RPMI8226 (cell line): ENCODE data around the gene THAP7.

ENCODE experiments used
- DNase-seq: peaks from one replicate; pipeline ENCODE4 v3.0.0-alpha.2; 2015

THAP7 gene

DNA sequence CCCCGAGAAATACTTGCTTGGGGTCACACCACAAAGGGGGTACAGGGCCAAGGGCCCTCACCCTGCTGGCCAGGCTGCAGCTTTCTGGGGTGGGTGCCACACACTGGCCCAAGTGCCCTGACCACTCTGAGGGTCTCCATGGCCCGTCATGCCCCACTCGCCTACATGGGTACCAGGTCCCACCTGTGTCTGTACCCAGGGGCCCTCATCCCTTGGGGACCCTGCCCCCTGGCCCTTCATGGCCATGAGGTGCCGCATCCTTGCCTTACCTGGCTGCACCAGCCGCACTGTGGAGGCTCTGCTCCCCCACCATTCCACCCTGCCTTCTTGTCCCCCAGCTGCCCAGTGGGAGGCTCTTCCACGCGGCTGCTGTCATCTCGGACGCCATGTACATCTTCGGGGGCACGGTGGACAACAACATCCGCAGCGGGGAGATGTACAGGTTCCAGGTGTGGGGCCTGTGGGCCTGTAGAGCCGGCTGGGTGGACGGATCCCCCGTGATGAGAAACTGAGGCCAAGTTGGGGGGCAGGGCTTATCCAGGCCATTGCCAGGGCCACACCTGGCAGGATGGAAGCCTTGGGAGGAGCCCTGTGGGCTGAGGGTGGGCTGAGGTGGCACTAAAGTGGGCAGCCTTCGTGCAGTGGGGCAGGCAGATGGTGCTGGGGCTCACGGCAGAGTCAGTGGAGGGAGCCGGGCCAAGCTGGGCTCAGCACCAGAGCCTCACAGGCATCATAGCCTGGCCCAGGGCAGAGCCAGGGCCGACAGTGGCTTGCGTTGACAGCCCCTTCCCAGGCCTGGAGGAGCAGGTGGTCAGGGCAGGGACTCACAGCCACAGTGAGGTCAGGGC is 9.2 kb downstream of the THAP7 start:
- no peak for DNase-seq

DNA sequence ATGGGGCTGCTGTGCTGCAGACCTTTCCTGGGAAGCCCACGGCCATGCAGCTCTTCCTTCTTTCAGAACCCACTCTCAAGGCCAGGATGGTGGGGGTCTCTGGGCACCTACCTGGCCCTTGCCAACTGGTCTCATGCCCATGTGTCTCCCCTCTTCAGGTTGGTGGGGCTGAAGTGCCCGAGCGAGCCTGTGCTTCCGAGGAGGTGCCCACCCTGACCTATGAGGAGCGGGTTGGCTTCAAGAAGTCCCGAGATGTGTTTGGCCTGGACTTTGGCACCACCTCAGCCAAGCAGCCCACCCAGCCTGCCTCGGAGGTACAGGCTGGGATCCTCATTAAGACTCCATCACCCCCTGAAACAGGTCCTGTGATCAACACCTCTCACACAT is 9.9 kb downstream of the THAP7 start:
- no peak for DNase-seq

GRCh38 chr22:20991252-20992055 is 10.5 kb downstream of the THAP7 start:
- DNase-seq: no peak

- no peak for DNase-seq
These were observed 11.4 kb downstream of the THAP7 start for GRCh38 chr22:20990184-20991180.

DNA sequence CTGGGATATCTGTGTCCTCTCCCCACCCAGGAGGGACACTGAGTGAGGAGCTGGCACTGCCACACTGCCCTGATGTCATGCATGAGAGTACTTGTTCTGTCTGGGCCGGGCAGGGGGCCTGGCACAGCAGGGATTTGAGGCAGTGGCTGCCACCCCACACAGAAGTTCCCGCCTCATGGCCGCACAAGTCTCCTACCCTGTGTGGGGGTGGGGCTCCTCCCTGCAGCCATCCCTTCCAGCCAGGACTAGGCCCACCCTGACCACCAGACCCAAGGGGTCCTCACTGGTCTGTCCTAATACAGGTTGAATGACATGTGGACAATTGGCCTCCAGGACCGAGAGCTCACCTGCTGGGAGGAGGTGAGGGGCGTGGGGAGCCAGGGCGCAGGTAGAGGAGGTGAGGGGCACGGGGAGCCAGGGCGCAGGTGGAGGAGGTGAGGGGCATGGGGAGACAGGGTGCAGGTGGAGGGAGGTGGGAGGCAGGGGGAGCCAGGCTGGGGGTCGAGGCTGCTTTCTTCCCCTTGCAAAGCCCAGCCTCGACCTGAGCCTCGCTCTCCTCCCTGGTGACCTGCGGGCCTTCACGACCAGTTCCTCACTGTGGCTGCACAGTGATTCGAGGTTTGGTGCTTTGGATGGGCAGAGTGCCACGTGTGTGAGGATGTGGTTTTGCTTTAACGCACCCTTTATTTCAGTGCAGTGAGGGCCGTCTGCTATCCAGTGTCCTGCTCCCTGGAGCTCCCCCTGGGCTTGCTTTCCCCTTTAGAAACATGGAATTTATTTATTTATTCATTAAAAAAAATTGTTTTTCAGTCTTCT is 12.4 kb downstream of the THAP7 start:
- DNase-seq: no peak

GRCh38 chr22:20988573-20989322 is 13.2 kb downstream of the THAP7 start:
- no peak for DNase-seq

DNA sequence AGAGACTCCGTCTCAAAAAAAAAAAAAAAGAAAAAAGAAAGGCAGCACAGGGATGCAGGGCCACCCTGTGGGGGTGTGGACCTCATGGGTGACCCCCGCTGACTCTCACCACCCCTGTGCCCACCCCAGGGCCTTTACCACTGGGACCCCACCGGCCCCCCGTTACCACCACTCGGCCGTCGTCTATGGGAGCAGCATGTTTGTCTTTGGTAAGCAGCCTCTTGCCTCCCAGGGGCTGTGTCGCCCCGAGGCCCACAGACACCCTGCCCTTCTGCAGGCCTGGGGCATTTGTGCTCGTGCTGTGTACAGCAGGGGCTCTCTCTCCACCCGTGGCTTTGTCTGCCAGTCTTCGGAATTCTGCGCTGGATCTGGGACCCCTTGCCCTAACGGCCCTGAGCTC is 14.5 kb downstream of the THAP7 start:
- no peak for DNase-seq

DNA sequence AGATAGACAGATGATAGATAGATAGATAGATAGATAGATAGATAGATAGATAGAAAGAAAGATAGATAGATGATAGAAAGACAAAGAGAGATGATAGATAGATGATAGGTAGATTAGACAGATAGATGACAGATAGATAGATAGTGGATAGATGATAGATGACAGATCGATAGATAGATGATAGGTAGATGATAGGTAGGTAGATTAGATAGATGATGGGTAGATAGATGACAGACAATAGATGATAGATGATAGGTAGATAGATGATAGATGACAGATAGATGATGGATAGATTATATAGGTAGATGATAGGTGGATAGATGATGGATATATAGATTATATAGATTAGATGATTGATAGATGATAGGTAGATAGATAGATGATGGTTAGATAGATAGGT is 15.6 kb downstream of the THAP7 start:
- DNase-seq: no peak

- no peak for DNase-seq
These were observed 16.2 kb downstream of the THAP7 start for GRCh38 chr22:20985720-20986119.

GRCh38 chr22:20983081-20983771 is 18.7 kb downstream of the THAP7 start:
- DNase-seq: no peak

GRCh38 chr22:20982563-20982882 is 19.4 kb downstream of the THAP7 start:
- DNase-seq: no peak

DNA sequence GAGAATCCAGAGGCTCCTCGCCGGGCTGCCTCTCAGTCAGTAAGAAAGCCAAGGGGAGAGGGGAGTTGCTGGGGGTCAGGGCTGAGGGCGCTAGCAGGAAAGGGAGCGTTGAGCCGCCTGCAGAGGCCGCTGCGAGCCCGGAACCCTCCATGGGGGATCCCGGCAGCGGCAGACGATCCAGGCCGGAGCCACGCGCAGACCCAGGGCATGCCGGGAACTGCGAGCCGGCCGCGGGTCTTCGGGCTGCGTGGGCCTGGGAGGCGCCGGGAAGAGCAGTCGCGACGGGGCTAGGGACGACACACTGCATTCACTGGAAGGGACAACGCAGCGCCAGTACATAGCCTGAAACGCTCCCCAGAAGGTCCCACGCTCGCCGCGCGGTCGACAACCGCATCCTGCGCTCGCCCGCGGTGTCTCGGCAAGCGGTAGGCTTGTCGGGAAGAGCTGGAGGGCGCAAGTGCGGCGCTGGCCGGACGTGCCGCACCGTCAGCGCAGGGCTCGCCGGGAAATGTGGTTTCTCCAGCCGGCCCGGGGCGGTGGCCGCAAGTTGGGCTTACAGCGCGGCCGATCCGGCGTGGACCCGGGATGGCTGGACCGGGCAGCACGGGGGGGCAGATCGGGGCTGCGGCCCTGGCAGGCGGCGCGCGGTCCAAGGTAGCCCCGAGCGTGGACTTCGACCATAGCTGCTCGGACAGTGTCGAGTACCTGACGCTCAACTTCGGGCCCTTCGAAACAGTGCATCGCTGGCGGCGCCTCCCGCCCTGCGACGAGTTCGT is 19.9 kb downstream of the THAP7 start, which contains the start of gene LZTR1:
Gene LZTR1 (plus strand): TSS at position 511 of the 776 bp plus-strand sequence. CDS start 75 bp downstream, at position 586.
- peak; percentile 68 for DNase-seq

DNA sequence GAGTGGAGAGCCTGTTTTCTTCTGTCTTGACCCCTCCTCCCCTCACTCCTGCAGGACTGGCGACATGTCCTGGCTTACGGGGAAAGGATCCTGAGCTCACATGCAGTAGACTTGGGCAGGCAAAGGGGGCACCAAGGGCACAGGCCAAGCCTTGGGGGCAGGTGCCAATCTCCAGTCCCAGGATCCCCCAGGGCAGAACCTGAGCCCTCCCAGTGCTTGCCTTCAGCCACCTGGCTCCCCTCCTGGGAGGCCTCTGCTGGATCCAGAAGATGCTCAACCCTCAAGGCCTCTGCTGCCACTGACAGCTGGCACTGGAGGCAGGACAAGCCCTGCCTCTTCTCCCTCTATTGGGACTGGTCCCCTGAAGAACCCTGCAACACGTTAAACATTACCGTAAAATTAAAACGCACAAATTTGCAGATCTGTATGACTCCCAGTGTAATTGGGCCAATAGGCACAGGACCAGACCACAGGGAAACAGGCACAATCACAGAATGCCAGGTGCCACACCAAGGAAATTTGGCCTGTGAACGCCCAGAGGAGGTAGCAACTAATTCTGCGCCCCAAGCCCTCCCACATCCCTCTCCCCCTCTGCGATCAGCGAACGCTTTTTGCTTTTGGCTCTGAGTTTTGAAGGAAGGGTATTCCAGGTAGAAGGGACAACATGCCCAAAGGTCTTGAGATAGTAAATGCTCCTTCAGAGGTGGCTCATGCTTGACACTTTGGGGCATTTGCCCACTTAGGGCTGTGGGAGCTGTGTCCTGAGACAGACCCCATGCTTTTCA is 20.8 kb downstream of the THAP7 start:
- DNase-seq: no peak

GRCh38 chr22:20980523-20980922 is 21.4 kb downstream of the THAP7 start:
- DNase-seq: no peak

- DNase-seq: no peak
These were observed 21.9 kb downstream of the THAP7 start for GRCh38 chr22:20979940-20980453.

GRCh38 chr22:20979243-20979809 is 22.6 kb downstream of the THAP7 start:
- no peak for DNase-seq

DNA sequence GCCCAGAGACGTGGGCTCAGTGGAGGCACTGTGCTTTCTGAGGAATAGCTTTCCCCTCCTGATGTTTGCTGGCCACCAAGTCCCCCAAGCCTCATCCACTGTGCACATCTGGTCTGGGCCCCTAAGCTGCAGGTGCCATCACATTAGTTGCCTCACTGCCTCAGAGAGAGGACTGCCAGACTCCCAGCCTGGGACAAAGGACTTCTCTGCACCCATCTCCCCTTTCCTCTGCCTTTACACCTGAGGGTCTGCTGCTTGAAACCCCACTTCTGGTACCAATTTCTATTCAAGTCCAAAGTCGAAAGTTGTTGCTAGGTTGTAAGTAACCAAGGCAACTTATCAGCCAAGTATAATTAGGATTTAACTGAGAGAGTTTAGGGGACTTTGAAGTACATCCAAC is 23.5 kb downstream of the THAP7 start:
- DNase-seq: no peak

GRCh38 chr22:20977516-20978170 is 24.3 kb downstream of the THAP7 start:
- no peak for DNase-seq
